GM12878 (cell line): Measurements from ENCODE around the gene PPARD. TPM values are rescaled to one million over a fixed set of nuclear protein-coding genes. Genes with fewer than 3 reads are reported as not detected.
"Not testable (repeated sequence)": the region's sequence is repeated elsewhere in the genome, so short reads cannot be mapped to it uniquely, and the experiment has no call there.

ENCODE experiments used
- ATAC-seq: fragments of 200-7000 bp; cut with Tn5 transposase; 3 replicates; pipeline ENCODE4 v1.9.1; 2020; ENCODE audit warnings: mild to moderate bottlenecking, moderate library complexity
- BruUV-seq: library from RNA; stranded (reverse); fragments of 400-500 nt; replicated peaks from 2 replicates; lab custom pipeline; 2021; lab: Mats Ljungman, UMichigan
- CTCF ChIA-PET: fragments of 300-600 bp; sonication (Branson Sonifier 250); formaldehyde crosslinking; extraction: SDS; loops from one replicate; lab custom pipeline; 2021; ENCODE audit warnings: inconsistent platforms; lab: Yijun Ruan, JAX
- POLR2A ChIA-PET: fragments of 350-600 bp; formaldehyde crosslinking; extraction: SDS; loops from one replicate; lab custom pipeline; 2021; ENCODE audit warnings: inconsistent platforms; lab: Charles Lee
- RAD21 ChIA-PET: fragments of 300-600 bp; sonication (Branson Sonifier 250); formaldehyde crosslinking; loops from one replicate; lab custom pipeline; 2023; ENCODE audit warnings: antibody characterized with exemption; ENCODE audit not compliant: unreplicated experiment; lab: Charles Lee
- SMC1A ChIA-PET: fragments of 300-600 bp; sonication (Branson Sonifier 250); formaldehyde crosslinking; loops from one replicate; lab custom pipeline; 2023; ENCODE audit not compliant: unreplicated experiment, uncharacterized antibody; lab: Charles Lee
- DNase-seq: peaks from one replicate; pipeline ENCODE4 v3.0.0-alpha.2; 2011; ENCODE audit warnings: low read depth, low spot score
- FAIRE-seq: peaks from 3 replicates; lab custom pipeline; 2011; peaks lifted over from hg19 to GRCh38; lab: Jason Lieb, UNC
- H2AFZ ChIP-seq: 2 replicates; pipeline ENCODE4 v1.6.0; 2011; ENCODE audit warnings: low read depth, low read length, control low read depth; ENCODE audit not compliant: control insufficient read depth
- H3K27ac ChIP-seq: 2 replicates; pipeline ENCODE4 v1.5.1; 2011; ENCODE audit warnings: control low read depth; ENCODE audit not compliant: control insufficient read depth, insufficient read depth
- H3K27me3 ChIP-seq, 2 experiments: replicated peaks in 1 of 2; 2 replicates each; pipeline versions ENCODE4 v1.6.0 to v1.6.1; 2011; ENCODE audit warnings: low read length in 1 of 2; ENCODE audit not compliant: control insufficient read depth in 2 of 2, insufficient read depth in 2 of 2
- H3K36me3 ChIP-seq, 2 experiments: 2 replicates each; pipeline ENCODE4 v1.5.1; 2011; ENCODE audit warnings: low read length in 1 of 2; ENCODE audit not compliant: control insufficient read depth in 2 of 2, insufficient read depth in 2 of 2
- H3K4me1 ChIP-seq: 2 replicates; pipeline ENCODE4 v1.6.1; 2011; ENCODE audit warnings: mild to moderate bottlenecking, low read length, moderate library complexity, mixed read lengths; ENCODE audit not compliant: control insufficient read depth, insufficient read depth
- H3K4me2 ChIP-seq: 2 replicates; pipeline ENCODE4 v1.6.0; 2011; ENCODE audit warnings: control low read depth; ENCODE audit not compliant: control insufficient read depth, insufficient read depth
- H3K4me3 ChIP-seq: fragments of 200-600 bp; sonication (generic); 2 replicates; pipeline ENCODE4 v1.5.1; 2016
- H3K79me2 ChIP-seq: 2 replicates; pipeline ENCODE4 v1.6.0; 2011; ENCODE audit warnings: low read length; ENCODE audit not compliant: control insufficient read depth, insufficient read depth
- H3K9ac ChIP-seq: 2 replicates; pipeline ENCODE4 v1.8.0; 2011; ENCODE audit warnings: low read length, control low read depth, mixed read lengths; ENCODE audit not compliant: control insufficient read depth, insufficient read depth
- H3K9me3 ChIP-seq: replicated peaks from 3 replicates; pipeline ENCODE4 v1.5.1; 2011; ENCODE audit warnings: mild to moderate bottlenecking, low read length; ENCODE audit not compliant: control insufficient read depth, insufficient read depth
- H4K20me1 ChIP-seq: 2 replicates; pipeline ENCODE4 v1.6.0; 2011; ENCODE audit not compliant: control insufficient read depth, insufficient read depth
- CHD2 ChIP-seq: IDR thresholded peaks from 2 replicates; pipeline ENCODE4 v1.6.1; 2011; ENCODE audit warnings: low read depth, low read length, improper control_type of control experiment, borderline replicate concordance
- ZBED1 ChIP-seq: IDR thresholded peaks from 2 replicates; pipeline ENCODE4 v1.6.1; 2016; ENCODE audit warnings: borderline replicate concordance
- WGBS: methylation state at CpG from one replicate; pipeline ENCODE4 v1.1.6; 2016; ENCODE audit warnings: low lambda C conversion rate; ENCODE audit not compliant: insufficient replicate concordance, insufficient coverage; ENCODE audit errors: missing lambda C conversion rate; 5-methylcytosine and 5-hydroxymethylcytosine counted together
- in situ Hi-C: fragments of 300-500 bp; cut with MboI; formaldehyde crosslinking; loops from 9 replicates; pipeline ENCODE4 v1.14.3; 2018; ENCODE audit warnings: mixed read lengths
- intact Hi-C: fragments of 100-400 bp; cut with micrococcal nuclease; formaldehyde crosslinking; loops from one replicate; pipeline ENCODE4 v1.14.2; 2022; ENCODE audit not compliant: unreplicated experiment
- polyA plus RNA-seq, 11 experiments: library from polyadenylated mRNA; depleted of rRNA in 4 of 11; unstranded in 6 of 11; stranded (reverse) in 5 of 11; fragments of >200 nt; fragmentation: Nextera tagmentation in 4 of 11; fragmentation: Illumina TruSeq in 1 of 11; extraction: Ambion mirVana in 4 of 11; extraction: Trizol in 1 of 11; gene quantifications; 1 replicate in 1 of 11; 2 replicates in 10 of 11; pipeline versions ENCODE4 v1.2.1 to v1.2.3, GENCODE V29; 2011 to 2016; ENCODE audit warnings: inconsistent platforms in 2 of 11, missing spikeins in 2 of 11, low read depth in 1 of 11
- total RNA-seq, 4 experiments: library from RNA; depleted of rRNA in 3 of 4; stranded (reverse); fragments of >200 nt in 3 of 4; fragmentation: Illumina TruSeq in 1 of 4; extraction: Trizol in 1 of 4; gene quantifications; 2 replicates each; pipeline versions ENCODE4 v1.2.1 to v1.2.3, GENCODE V29; 2013 to 2021

The PPARD gene
- total and polyA plus RNA-seq, 10 of the 15 experiments (the other 5 are each of a cell fraction or from before 2014, with no cell fraction given), result 0.05 to 12.6 (median 6.7) TPM

DNA sequence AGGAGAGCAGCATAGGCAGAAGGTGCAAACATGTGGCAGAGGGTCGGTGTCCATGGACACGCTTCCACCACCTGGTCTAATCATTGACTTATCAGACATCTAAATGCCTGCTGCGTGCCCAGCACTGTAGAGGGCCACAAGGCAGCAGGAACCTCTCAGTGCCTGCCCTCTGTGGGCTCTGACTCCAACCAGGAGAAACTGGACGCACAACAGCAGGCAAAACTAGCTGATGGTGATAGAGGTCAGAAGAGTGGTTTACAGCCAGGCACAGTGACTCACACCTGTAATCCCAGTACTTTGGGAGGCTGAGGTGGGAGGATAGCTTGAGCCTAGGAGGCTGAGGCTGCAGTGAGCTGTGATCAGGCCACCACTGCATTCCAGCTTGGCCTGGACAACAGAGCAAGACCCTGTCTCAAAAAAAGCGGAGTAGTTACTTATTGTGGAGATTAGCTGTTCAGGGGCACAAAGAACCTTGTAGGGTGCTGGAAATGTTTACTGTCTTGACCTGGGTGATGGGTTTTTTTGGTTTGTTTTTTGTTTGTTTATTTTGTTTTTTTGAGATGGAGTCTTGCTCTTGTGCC lies 46.5 kb downstream of the PPARD start:
- Histone ChIP-seq H3K4me3 (no peak overlapping the region), H3K4me1 (peaks cover 5% of the 10 kb centered on the region), H4K20me1 (no peaks in the 10 kb centered on the region), H3K9me3 (no peaks in the 10 kb centered on the region), H3K27ac (no peak overlapping the region), H3K36me3 (no peaks in the 10 kb centered on the region), H3K4me2 (no peak overlapping the region), H3K27me3 (no peaks in the 10 kb centered on the region), H2AFZ (no peak overlapping the region), H3K79me2 (no peaks in the 10 kb centered on the region), H3K9ac (no peak overlapping the region)
- in situ Hi-C loops, result no loop called here
- BruUV-seq, result no TSS peak
- CTCF ChIA-PET, result no interaction called here
- ATAC-seq, result no peak
- SMC1A ChIA-PET, result interaction anchor here (0.6 kb wide), 1 partner anchor 14 kb away, joined by 3 read pairs; no protein-coding TSS in a partner anchor
- RAD21 ChIA-PET, result no interaction called here
- TF ChIP-seq CHD2, result no peak
- no peak for TF ChIP-seq ZBED1
- no peak for DNase-seq
- POLR2A ChIA-PET, result interaction anchor here (1.2 kb wide), 1 partner anchor 13 kb away, joined by 3 read pairs; no protein-coding TSS in a partner anchor
- WGBS, result 85% methylated on average over 5 of the region's 5 CpGs
- intact Hi-C loops, result no loop called here
- no peak for FAIRE-seq

DNA sequence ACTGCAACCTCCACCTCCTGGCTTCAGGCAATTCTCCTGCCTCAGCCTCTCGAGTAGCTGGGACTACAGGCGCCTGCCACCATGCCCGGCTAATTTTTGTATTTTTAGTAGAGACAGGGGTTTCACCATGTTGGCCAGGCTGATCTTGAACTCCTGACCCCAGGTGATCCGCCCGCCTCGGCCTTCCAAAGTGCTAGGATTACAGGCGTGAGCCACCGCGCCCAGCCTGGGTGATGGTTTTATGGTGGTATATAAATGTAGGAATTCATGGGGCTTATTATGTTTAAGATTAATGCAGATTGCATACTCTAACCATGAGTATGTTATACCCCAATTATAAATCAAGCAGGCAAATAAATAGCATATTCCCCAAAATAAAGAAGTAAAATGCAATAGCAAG lies 47.0 kb downstream of the PPARD start:
- in situ Hi-C loops, intact Hi-C loops, H3K36me3 ChIP-seq, H3K27me3 ChIP-seq, H3K9me3 ChIP-seq, H3K79me2 ChIP-seq, DNase-seq, H4K20me1 ChIP-seq, ATAC-seq, H3K9ac ChIP-seq, RAD21 ChIA-PET, BruUV-seq, H3K4me1 ChIP-seq, H3K27ac ChIP-seq, H2AFZ ChIP-seq, CTCF ChIA-PET, FAIRE-seq, H3K4me3 ChIP-seq, H3K4me2 ChIP-seq: not testable (repeated sequence)
- ChIA-PET SMC1A (interaction anchor here (0.6 kb wide), 1 partner anchor 14 kb away, joined by 3 read pairs; no protein-coding TSS in a partner anchor), POLR2A (interaction anchor here (1.2 kb wide), 1 partner anchor 13 kb away, joined by 3 read pairs; no protein-coding TSS in a partner anchor)
- 84% methylated on average over 9 of the region's 9 CpGs for WGBS
